IPS-11a (cell line): ENCODE results near the gene CCNK.

Experiments
- H3K4me3 ChIP-seq: one replicate; pipeline ENCODE4 v1.5.1; 2013; ENCODE audit warnings: low read depth, low read length, control low read depth

The CCNK gene

GRCh38 chr14:99549684-99550083, 68.5 kb downstream of the CCNK start:
- no peak overlapping the region for H3K4me3 ChIP-seq

GRCh38 chr14:99550387-99550992, 69.3 kb downstream of the CCNK start:
- no peak overlapping the region for H3K4me3 ChIP-seq

GRCh38 chr14:99551034-99551922, 70.1 kb downstream of the CCNK start:
- H3K4me3 ChIP-seq, result no peak overlapping the region

GRCh38 chr14:99552021-99552553, 70.9 kb downstream of the CCNK start:
- no peak overlapping the region for H3K4me3 ChIP-seq

- H3K4me3 ChIP-seq, result no peak overlapping the region
These were observed 71.5 kb downstream of the CCNK start for GRCh38 chr14:99552572-99553216.

- no peak overlapping the region for H3K4me3 ChIP-seq
These were observed 73.0 kb downstream of the CCNK start for GRCh38 chr14:99554184-99554583.

GRCh38 chr14:99554757-99555531, 73.7 kb downstream of the CCNK start:
- no peak overlapping the region for H3K4me3 ChIP-seq

- H3K4me3 ChIP-seq, result no peak overlapping the region
These were observed 75.1 kb downstream of the CCNK start for GRCh38 chr14:99556134-99556791.

- H3K4me3 ChIP-seq, result no peak overlapping the region
These were observed 78.2 kb downstream of the CCNK start for GRCh38 chr14:99559286-99559990.

GRCh38 chr14:99560403-99560802, 79.2 kb downstream of the CCNK start:
- no peak overlapping the region for H3K4me3 ChIP-seq

- H3K4me3 ChIP-seq, result no peak overlapping the region
These were observed 79.9 kb downstream of the CCNK start for GRCh38 chr14:99560922-99561683.

- no peak overlapping the region for H3K4me3 ChIP-seq
These were observed 80.7 kb downstream of the CCNK start for GRCh38 chr14:99561864-99562263.
